Skin epidermis (tissue), 12 donors: ENCODE results near the gene ADCY1.

Source experiments
- H3K27ac ChIP-seq, 21 experiments: fragments of 200-600 bp; sonication (generic) in 11 of 21; one replicate each; pipeline ENCODE4 v1.5.0; 2020; ENCODE audit warnings: mild to moderate bottlenecking in 3 of 21, inconsistent platforms in 2 of 21, moderate library complexity in 2 of 21
- H3K4me3 ChIP-seq, 7 experiments: fragments of 200-600 bp; sonication (generic) in 2 of 7; one replicate each; pipeline ENCODE4 v1.5.0; 2020; ENCODE audit warnings: inconsistent platforms in 2 of 7, mild to moderate bottlenecking in 2 of 7, moderate library complexity in 1 of 7

Gene ADCY1

DNA sequence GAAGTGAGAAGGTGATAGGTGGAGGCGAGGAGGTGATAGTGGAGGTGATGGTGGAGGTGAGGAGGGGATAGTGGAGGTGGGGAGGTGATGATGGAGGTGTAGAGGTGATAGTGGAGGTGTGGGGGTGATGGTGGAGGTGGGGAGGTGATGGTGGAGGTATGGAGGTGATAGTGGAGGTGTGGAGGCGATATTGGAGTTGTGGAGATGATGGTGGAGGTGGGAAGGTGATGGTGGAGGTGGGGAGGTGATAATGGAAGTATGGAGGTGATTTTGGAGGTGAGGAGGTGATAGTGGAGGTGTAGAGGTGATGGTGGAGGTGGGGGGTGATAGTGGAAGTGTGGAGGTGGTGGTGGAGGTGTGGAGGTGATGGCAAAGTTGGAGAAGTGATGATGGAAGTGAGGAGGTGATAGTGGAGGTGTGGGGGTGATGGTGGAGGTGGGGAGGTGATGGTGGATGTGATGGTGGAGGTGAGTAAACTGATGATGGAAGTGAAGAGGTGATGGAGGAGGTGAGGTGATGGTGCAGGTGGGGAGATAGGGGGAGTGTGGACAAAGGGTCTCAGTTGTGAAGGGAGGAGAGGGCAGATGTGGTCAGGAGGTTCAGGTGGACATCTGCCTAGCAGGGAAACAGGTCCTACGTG, 36.6 kb downstream of the ADCY1 start:
- Histone ChIP-seq H3K4me3 (no peak overlapping the region), H3K27ac (no peak overlapping the region)

DNA sequence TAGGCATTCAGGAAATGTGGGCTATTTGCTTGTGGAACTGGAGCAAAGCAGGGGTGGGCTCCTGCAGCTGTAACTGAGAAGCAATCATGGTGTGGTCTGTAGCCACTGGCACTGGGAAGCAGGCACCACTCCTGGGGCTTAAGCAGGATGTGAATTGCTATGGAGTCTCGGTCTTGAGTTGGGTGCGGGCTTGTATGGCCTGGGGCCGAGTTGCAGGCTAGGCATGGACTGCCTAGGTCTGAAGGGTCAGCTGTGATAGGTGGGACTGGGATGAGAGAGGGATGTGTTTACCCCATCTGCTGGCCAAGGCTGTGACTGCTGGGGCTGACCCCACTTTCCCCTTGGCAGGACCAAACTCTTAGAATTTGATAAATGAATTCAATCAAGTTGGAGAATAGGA, 43.0 kb downstream of the ADCY1 start:
- H3K4me3 ChIP-seq, result no peak overlapping the region

DNA sequence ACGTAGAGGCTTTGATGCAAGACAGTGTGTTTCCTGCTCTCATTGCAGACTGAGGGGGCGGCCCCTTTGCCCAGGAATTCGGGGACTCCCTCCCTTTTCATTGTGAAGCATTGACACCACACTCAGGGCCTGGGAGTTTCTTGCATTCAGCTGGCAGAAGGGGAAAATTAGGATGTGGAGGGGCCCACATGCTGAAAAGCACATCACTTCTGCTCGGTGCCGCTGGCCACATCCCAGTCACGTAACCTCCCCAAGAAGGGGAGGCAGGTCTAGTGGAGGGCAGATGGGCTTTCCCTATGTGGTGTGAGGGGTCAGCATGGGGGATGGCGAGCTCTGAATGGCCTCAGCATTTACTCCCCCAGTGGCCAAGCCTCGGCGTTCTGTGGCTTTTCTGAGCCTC, 47.9 kb downstream of the ADCY1 start:
- Histone ChIP-seq H3K27ac (no peak overlapping the region), H3K4me3 (no peak overlapping the region)

More for the DNA sequence above, 43.0 kb downstream of the ADCY1 start:
- H3K27ac ChIP-seq, result no peak overlapping the region

DNA sequence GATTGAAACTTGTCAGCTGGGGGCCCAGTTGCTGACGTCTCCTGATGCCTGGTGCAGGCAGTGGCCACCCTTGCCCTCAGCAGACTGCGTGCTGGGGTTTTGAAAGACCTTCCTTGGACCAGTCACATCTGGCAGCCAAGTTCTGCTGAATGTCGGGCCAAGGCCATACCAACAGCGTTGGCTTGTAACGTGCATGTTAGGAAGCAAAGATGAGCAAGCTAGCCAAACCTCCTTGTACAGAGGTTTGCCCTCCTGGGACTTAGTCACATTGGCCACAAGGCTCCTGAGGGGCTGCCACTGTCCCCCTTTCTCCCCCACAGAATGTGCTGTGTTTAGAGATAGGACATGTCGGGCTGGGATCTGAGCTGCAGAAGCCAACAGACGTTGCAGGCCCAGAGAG, 49.0 kb downstream of the ADCY1 start:
- no peak overlapping the region for H3K27ac ChIP-seq
- no peak overlapping the region for H3K4me3 ChIP-seq

DNA sequence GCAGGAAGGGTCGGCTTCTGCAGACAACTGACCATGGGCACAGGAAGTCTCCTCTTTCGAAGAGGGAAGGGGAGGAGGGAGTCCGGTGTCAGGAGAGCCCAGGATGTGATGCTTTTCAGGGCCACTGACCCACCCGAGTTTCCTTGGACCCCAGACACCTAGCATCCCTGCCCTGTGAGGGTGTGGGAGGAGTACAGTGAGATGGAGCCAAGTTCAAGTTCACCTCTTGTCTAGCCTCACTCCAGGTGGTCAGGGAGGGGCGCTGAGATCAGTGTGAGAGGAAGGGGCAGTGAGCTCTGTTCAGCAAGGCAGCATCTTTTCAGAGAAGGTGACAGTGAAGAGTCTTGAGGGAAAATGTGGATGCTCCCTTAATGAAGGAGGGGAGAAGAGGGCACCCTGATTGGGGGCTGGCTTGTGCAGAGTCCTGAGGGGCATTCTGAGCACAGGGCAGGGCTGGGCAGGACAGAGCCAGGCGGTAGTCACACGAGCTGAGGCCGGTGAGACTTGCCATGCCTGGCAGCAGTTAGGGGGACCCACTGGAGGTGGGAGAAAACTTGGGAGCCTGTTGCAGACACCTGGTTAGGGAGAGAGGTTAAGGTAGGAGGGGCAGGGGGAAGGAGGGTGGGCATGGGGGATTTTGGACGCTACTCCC, 49.7 kb downstream of the ADCY1 start:
- Histone ChIP-seq H3K27ac (no peak overlapping the region), H3K4me3 (no peak overlapping the region)

DNA sequence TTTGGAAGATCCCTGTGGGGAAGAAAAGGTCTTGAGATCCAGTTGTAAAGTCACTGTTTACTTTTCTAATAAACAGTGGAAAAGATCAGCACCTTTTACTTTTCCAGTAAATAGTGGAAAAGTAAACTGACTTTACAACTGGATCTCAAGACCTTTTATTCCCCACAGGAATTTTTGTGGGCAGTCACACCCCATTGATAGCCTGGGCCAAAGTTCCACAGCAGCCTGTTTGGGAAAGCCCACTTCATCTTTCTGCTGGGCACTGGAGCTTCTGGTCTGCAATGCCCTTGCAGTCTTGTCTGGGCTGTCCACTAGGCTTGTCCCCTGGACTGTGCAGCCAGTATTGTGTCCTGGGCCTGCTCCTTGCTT, 50.2 kb downstream of the ADCY1 start:
- H3K4me3 ChIP-seq, result no peak overlapping the region
- no peak overlapping the region for H3K27ac ChIP-seq

DNA sequence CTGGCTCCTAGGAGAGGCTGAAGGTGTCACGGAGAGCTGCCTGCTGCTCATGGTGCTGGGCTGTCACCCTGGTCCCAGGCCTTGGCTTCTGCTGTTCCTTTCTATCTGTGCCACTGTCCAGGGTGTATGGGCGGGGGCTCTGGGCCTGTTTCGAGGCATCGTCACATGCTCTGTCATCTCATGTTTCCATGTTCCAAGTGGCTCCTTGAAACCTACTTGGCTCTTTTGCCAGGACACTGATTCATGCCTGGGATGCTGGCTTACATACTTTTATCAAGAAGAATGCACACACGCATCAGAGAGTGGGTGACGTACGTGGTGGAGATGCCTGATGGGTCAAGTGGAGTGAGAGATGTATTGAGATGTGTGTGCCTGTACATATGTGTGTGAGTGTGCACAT, 50.9 kb downstream of the ADCY1 start:
- H3K27ac ChIP-seq, result no peak overlapping the region
- no peak overlapping the region for H3K4me3 ChIP-seq

DNA sequence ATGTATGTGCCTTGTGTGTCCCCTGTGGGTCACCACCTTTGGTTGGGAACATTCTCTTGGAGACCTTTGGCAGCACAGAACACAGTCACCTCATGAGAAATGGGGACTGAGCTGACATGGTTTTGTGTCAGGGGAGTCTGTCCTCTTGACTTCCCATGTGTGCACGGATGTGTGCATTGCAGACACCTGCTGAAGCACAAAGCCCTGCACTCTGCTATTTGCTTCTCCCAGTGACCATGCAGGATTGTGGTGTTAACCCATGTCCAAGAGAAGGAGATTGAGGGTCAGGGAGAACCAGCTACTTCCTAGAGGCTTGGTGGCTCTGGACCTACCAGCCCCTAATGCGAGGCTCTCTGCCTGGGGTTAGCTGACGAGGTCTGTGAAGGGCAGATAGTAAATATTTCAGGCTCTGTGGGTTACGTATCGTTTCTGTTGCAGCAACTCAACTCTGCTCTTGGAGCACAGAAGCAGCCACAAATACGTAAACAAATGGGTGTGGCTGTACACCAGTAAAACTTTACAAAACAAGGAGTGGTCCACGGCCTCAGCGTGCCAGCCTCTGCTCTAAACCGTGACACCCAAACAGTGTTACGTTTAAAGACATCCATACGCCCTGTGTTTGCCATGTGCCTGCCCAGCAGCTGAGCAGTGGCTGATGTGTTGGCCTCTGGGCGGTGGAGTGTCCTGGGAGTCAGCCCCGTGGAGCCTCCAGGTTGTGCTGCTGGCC, 51.7 kb downstream of the ADCY1 start:
- Histone ChIP-seq H3K4me3 (no peak overlapping the region), H3K27ac (no peak overlapping the region)

DNA sequence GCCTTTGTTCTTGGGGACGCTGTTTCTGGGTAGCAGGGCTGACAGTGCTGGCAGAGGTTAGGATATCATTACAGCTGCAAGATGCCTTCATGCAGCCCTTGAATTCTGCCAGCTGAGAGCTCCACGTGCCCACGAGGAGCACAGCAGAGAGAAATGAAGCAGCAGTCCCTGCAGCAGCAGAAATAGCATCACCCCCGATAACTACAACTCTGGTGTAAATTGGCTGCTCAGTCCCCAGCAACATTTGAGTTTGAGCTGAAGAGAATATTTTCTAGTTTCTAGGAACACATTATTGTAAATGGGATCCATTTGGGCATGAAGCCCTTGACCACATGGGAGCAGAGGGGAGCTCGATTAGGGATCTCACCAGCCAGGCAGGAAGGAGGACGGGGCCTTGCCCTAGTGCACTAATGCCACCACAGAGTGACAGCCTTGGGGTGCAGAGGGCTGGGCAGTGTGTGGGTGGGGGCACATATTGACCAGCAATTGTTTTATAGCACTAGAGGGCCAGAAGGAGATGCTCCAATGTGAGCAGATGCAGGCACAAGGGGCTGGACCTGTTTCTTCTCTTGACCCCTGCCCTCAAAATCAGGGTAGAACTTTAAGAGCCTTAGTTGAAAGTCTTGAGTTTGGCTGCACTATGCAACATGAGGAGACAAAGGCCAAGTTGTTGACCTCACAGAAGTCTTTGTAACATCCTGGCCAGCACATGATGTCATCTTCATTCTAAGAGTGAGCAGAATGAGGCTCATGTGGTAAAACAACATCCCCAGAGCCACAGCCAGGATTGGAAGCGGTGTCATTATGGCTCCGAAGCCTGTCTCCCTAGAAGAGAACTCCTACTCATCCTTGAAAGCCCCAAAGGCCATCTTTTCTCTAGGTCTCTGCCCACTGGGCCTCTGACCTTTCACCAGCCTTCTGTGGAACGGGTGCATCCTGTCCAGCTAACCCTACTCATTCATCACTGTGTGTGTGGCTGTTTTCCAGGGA, 52.6 kb downstream of the ADCY1 start:
- Histone ChIP-seq H3K27ac (no peak overlapping the region), H3K4me3 (no peak overlapping the region)

DNA sequence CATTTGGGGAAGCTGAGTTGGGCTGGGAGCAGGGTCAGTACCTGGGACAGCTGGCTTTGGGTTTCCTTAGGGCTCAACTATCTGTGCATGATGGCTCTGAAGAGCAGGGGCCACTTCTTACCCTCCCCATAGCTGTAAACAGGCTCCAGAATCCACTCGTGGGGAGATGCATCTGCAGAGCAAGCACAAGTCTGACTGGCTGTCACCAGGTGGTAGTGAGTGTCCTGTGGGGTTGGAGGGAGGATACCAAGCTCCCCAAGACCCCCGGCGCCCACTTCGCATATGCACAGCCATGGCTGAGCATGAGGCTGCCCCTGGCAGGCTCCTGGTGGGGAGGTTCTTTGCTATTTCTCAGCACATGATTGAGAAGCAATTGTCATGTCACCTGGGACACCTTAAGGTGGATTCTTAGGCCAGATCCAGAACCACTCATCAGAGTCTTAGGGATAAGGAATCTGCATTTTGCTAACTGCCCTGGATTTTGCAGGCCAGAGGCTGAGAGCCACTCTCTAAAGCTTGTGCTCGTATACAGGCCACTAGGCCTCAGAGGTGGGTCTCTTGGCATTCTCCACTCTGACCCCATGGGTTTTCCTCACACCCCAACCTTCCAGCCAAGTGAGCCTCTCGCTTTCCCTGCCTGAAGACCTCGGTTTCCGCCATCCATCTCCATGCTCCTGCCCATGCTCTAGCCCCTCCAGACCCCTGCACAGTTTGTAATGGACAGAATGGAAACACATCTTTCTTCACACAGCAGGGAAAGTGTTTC, 53.7 kb downstream of the ADCY1 start:
- Histone ChIP-seq H3K27ac (no peak overlapping the region), H3K4me3 (no peak overlapping the region)

DNA sequence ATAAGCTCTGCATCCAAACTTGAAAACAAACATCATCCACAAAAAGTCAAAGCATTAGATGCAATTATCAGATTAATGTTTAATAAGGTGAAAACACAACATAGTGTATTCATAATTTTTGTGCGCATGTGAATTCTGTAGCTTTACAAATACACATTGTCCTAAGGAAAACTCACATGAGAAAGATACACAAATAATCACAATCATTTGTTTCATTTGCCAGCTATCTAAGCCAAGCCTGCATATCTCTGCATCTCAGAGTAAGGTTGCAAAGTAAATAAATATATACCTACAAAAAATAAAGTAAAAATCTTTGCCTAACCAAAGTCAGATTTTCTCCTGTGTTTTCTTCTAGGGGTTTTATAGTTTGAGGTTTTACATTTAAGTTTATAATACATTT, 57.4 kb downstream of the ADCY1 start:
- H3K4me3 ChIP-seq, result no peak overlapping the region

DNA sequence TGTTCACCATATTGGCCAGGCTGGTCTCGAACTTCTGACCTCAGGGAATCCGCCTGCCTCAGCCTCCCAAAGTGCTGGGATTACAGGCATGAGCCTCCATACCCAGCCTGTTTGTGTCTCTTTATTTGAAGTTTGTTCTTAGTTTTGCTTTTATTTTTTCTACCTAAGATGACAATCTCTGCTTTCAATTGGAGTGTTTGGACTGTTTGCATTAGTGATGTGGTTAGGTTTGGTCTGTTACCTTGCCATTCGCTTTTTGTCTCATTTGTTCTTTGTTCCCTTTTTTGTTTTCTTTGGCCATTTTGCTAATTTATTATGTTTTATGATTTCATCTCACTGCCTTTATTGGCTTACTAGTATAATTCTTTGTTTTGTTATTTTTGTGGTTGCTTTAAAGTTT, 62.6 kb downstream of the ADCY1 start:
- Histone ChIP-seq H3K4me3 (no peak overlapping the region), H3K27ac (no peak overlapping the region)

More for the DNA sequence above, 57.4 kb downstream of the ADCY1 start:
- no peak overlapping the region for H3K27ac ChIP-seq

DNA sequence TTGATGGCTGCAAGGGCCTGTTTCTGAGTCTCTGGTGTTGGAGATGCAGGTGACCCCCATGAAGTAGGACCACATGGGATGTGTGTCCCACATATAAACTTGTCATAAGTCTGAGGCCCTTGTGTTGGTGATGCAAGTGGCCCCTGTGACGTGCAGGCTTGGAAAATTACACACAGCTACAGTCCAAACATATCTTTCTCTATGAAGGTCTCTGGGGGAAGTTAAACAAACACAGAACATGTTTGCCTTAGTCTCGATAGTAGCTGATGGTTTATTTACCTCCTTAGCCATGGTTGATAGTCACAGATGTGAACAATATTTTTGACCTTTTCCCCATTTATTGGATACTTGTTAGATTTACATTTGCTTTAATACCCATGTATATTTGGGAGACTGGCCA, 64.7 kb downstream of the ADCY1 start:
- no peak overlapping the region for H3K27ac ChIP-seq

DNA sequence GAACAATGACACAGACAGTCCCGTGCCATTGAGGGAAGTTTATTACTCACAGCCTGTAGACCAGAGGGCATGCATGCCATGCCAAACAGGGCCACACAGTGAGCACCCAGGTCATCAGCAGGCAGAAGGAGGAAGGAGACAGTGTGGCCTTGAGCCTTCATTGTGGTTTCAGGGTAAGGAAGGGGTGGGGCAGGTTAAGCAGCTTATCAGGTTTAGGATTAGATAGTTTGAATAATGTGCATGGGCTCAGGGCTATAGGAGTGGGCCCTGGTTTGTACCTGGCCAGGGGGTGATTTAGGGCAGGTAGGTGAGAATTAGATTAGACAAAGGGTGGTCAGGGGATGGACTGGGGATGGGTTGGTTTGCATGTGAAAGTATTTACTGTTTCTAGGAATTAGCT, 67.9 kb downstream of the ADCY1 start:
- Histone ChIP-seq H3K27ac (no peak overlapping the region), H3K4me3 (no peak overlapping the region)

More for the DNA sequence above, 64.7 kb downstream of the ADCY1 start:
- H3K4me3 ChIP-seq, result no peak overlapping the region

DNA sequence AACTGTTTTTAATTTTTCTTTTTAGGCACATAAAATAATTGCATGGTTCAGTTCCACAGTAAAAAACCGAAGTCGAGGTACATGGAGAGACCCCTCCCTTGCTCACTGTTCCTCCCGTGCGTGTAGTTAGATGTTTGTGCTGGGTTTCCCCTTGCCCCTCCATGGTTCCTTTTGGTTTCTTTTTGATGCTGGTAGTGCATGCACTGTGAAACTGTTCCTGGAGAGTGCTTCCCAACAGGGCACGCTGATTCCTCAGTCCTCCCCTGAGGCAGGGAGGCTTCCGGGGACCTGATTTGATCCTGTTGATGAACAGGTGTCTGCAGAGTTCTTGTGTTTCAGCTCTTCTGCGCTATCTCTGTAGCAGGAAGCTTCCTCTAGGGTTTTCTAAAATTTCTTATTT, 69.5 kb downstream of the ADCY1 start:
- Histone ChIP-seq H3K4me3 (no peak overlapping the region), H3K27ac (no peak overlapping the region)

DNA sequence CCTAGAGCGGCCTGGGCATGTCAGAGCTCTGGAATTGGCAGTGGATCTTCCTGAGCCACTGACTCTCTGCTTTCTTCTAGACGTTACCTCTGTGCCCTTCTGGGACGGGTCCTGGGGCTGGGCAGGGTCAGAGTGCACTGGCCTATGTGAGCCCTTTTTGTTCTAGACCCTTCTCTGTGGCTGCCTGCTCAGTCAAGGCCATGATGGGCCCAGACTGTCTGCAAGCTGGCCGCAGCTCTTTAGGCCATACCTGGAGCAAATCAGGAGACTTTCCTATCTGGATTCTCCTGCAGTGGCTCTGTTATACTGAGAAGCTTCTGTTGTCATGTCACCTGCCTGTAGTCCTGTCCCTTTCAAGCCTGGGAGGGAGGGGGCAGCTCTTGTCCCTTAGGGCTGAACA, 70.1 kb downstream of the ADCY1 start:
- no peak overlapping the region for H3K27ac ChIP-seq

DNA sequence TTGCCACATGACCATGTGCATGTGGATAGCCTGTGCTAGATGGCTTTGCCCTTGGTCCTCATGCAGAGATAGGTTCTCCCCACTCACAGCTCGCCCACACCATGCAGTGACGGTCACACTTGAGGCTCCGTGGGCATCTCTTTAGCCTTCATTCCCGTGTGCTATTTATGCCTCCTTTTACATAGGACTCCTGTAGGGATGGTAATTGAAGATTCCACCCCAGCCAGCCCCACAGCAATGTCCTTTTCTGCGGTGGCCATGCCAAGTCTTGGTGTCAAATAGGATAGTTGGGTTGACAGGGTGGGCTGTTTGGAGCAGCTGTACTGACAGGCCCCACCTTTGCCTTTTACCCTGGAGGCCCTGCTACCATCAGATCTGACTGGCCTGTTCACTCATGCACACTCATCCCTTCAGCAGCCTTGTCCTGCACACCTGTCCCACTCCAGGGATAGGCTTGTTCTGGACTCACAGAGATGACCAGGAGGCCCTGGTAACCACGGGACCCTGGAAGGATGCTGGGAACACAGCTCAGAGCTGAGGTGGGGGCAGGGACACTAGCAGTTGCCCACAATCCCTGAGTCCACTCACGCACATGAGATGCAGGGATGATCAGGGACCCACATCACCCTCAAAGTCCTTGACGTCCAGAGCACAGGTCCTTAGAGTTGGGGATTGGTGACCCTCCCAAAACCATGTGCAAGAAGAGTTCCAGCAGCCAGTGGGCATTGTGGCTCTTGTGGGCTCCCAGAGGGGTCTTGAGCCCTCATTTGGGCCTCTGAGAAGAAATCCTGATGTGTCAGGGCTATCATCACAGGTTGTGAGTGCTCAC, 71.2 kb downstream of the ADCY1 start:
- Histone ChIP-seq H3K4me3 (no peak overlapping the region), H3K27ac (no peak overlapping the region)

More for the DNA sequence above, 70.1 kb downstream of the ADCY1 start:
- H3K4me3 ChIP-seq, result no peak overlapping the region

DNA sequence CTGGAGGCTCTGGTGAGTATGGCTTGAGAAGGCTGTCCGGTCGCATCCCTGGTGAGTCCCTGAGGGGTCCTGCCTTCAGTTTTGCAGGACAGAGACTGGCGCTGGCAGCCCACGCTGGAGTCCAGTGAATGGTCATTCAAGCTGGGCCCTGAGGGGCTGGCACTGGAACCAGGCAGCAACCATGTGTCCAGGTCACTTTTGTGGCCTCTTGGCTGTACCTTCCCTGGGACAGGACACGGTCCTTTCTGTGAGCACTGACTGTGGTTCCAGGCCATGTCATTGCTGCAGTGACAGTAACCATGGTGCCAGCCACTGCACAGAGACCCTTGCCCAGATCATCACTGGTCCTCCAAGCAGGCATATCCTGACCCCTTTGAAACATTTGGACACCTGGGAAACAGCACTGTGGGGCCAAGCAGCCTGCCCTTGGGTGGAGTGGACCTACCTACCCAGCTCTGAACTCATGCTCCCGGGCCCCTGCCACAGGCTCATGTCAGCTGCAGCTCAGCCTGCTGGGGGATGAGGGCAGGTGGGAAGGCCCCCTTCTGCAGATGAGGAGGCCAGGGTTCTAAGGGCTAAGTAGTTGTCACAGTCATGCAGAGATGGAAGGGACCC, 72.1 kb downstream of the ADCY1 start:
- no peak overlapping the region for H3K4me3 ChIP-seq
- no peak overlapping the region for H3K27ac ChIP-seq
